H9 (cell line): ENCODE measurements around the gene POU6F2. TPM values are rescaled to one million over a fixed set of nuclear protein-coding genes. Genes with fewer than 3 reads are reported as not detected.

ENCODE experiments used
- DNase-seq: peaks from one replicate; pipeline ENCODE4 v3.0.0-alpha.2; 2017
- H2AFZ ChIP-seq: one replicate; pipeline ENCODE4 v1.6.1; 2013; ENCODE audit warnings: mild to moderate bottlenecking, low read length, control low read depth, moderate library complexity
- H2AK5ac ChIP-seq: 2 replicates; pipeline ENCODE4 v1.6.1; 2013; ENCODE audit warnings: low read length, control low read depth, mixed read lengths; ENCODE audit not compliant: insufficient read length
- H2BK120ac ChIP-seq: one replicate; pipeline ENCODE4 v1.6.1; 2013; ENCODE audit warnings: low read depth, mild to moderate bottlenecking, low read length, control low read depth, inconsistent platforms; ENCODE audit not compliant: poor library complexity, severe bottlenecking
- H2BK12ac ChIP-seq: 2 replicates; pipeline ENCODE4 v1.6.1; 2013; ENCODE audit warnings: low read length, control low read depth, mixed read lengths, low read depth; ENCODE audit not compliant: insufficient read length
- H2BK15ac ChIP-seq: 2 replicates; pipeline ENCODE4 v1.6.1; 2013; ENCODE audit warnings: low read depth, low read length, control low read depth
- H2BK20ac ChIP-seq: one replicate; pipeline ENCODE4 v1.6.1; 2013; ENCODE audit warnings: low read depth, mild to moderate bottlenecking, low read length, control low read depth, inconsistent platforms; ENCODE audit not compliant: poor library complexity, severe bottlenecking
- H2BK5ac ChIP-seq: 2 replicates; pipeline ENCODE4 v1.6.1; 2013; ENCODE audit warnings: low read length, control low read depth, mixed read lengths; ENCODE audit not compliant: insufficient read length
- H3K14ac ChIP-seq: 2 replicates; pipeline ENCODE4 v1.6.1; 2013; ENCODE audit warnings: low read length, control low read depth; ENCODE audit not compliant: insufficient read depth
- H3K18ac ChIP-seq: 2 replicates; pipeline ENCODE4 v1.6.1; 2013; ENCODE audit warnings: low read depth, mild to moderate bottlenecking, mixed read lengths, low read length, control low read depth; ENCODE audit not compliant: insufficient read length
- H3K23ac ChIP-seq: 2 replicates; pipeline ENCODE4 v1.6.1; 2013; ENCODE audit warnings: low read length, control low read depth, mixed read lengths, low read depth; ENCODE audit not compliant: insufficient read length
- H3K23me2 ChIP-seq: 2 replicates; pipeline ENCODE4 v1.6.1; 2013; ENCODE audit warnings: low read depth, mild to moderate bottlenecking, mixed read lengths, low read length, control low read depth; ENCODE audit not compliant: insufficient read length, poor library complexity, severe bottlenecking
- H3K27ac ChIP-seq: 2 replicates; pipeline ENCODE4 v1.5.1; 2013; ENCODE audit warnings: low read length, control low read depth, mixed read lengths, low read depth; ENCODE audit not compliant: insufficient read length
- H3K27me3 ChIP-seq: 2 replicates; pipeline ENCODE4 v1.6.1; 2013; ENCODE audit warnings: low read length, control low read depth, inconsistent platforms; ENCODE audit not compliant: insufficient read depth
- H3K4ac ChIP-seq: 2 replicates; pipeline ENCODE4 v1.6.1; 2013; ENCODE audit warnings: low read depth, mild to moderate bottlenecking, control low read depth, inconsistent platforms, low read length, moderate library complexity
- H3K4me1 ChIP-seq: 2 replicates; pipeline ENCODE4 v1.6.1; 2013; ENCODE audit warnings: low read length, control low read depth, inconsistent platforms; ENCODE audit not compliant: insufficient read depth
- H3K4me2 ChIP-seq: 2 replicates; pipeline ENCODE4 v1.6.1; 2013; ENCODE audit warnings: low read length, control low read depth, mixed read lengths; ENCODE audit not compliant: insufficient read length, insufficient read depth
- H3K56ac ChIP-seq: 2 replicates; pipeline ENCODE4 v1.6.1; 2013; ENCODE audit warnings: low read depth, mild to moderate bottlenecking, mixed read lengths, low read length, control low read depth; ENCODE audit not compliant: insufficient read length
- H3K79me1 ChIP-seq: 2 replicates; pipeline ENCODE4 v1.6.1; 2013; ENCODE audit warnings: low read depth, mild to moderate bottlenecking, moderate library complexity, low read length, control low read depth, inconsistent platforms; ENCODE audit not compliant: insufficient read depth, poor library complexity, severe bottlenecking
- H3K79me2 ChIP-seq: 2 replicates; pipeline ENCODE4 v1.6.1; 2013; ENCODE audit warnings: low read length, control low read depth, inconsistent platforms; ENCODE audit not compliant: insufficient read depth
- H3K9ac ChIP-seq: 2 replicates; pipeline ENCODE4 v1.6.1; 2013; ENCODE audit warnings: low read length, control low read depth, mixed read lengths; ENCODE audit not compliant: insufficient read length; ENCODE audit errors: extremely low read depth
- H3K9me3 ChIP-seq: one replicate; pipeline ENCODE4 v1.6.1; 2013; ENCODE audit warnings: low read depth, low read length, inconsistent platforms; ENCODE audit not compliant: control insufficient read depth
- H3T11ph ChIP-seq: one replicate; pipeline ENCODE4 v1.6.1; 2013; ENCODE audit warnings: mild to moderate bottlenecking, low read length, control low read depth, inconsistent platforms
- H4K20me1 ChIP-seq: one replicate; pipeline ENCODE4 v1.6.1; 2013; ENCODE audit not compliant: control insufficient read depth, insufficient read length, insufficient read depth
- H4K5ac ChIP-seq: 2 replicates; pipeline ENCODE4 v1.6.1; 2013; ENCODE audit warnings: low read depth, mild to moderate bottlenecking, mixed read lengths, low read length, control low read depth; ENCODE audit not compliant: insufficient read length
- H4K8ac ChIP-seq: replicated peaks from 2 replicates; pipeline ENCODE4 v1.6.1; 2013; ENCODE audit warnings: low read length, control low read depth, mixed read lengths, low read depth; ENCODE audit not compliant: insufficient read length
- H4K91ac ChIP-seq: 2 replicates; pipeline ENCODE4 v1.6.1; 2013; ENCODE audit warnings: low read depth, mild to moderate bottlenecking, moderate library complexity, mixed read lengths, low read length, control low read depth; ENCODE audit not compliant: insufficient read length
- H3K27ac Mint-ChIP-seq, 3 experiments: 2 replicates in 2 of 3; 3 replicates in 1 of 3; pipeline ENCODE4 v1.8.0; 2020 to 2021; ENCODE audit warnings: mixed read lengths in 3 of 3, mild to moderate bottlenecking in 1 of 3, moderate library complexity in 1 of 3
- H3K27me3 Mint-ChIP-seq: 2 replicates; pipeline ENCODE4 v1.8.0; 2021; ENCODE audit warnings: low read depth, mild to moderate bottlenecking, moderate library complexity, mixed read lengths
- H3K36me3 Mint-ChIP-seq, 3 experiments: 2 replicates in 2 of 3; 3 replicates in 1 of 3; pipeline ENCODE4 v1.8.0; 2020 to 2021; ENCODE audit warnings: low read depth in 3 of 3, mixed read lengths in 3 of 3; ENCODE audit not compliant: insufficient read depth in 1 of 3
- H3K4me1 Mint-ChIP-seq, 2 experiments: 2 replicates each; pipeline ENCODE4 v1.8.0; 2020; ENCODE audit warnings: mixed read lengths in 2 of 2
- H3K4me3 Mint-ChIP-seq, 2 experiments: 2 replicates in 1 of 2; 3 replicates in 1 of 2; pipeline ENCODE4 v1.8.0; 2020 to 2021; ENCODE audit warnings: mild to moderate bottlenecking in 2 of 2, mixed read lengths in 2 of 2, moderate library complexity in 1 of 2
- H3K9me3 Mint-ChIP-seq, 2 experiments: 2 replicates in 1 of 2; 3 replicates in 1 of 2; pipeline ENCODE4 v1.8.0; 2020; ENCODE audit warnings: mild to moderate bottlenecking in 2 of 2, mixed read lengths in 2 of 2, moderate library complexity in 1 of 2
- WGBS: extraction: QIAGEN DNeasy Blood & Tissue Kit; methylation state at CpG from one replicate; pipeline ENCODE4 v1.1.7; 2013; ENCODE audit warnings: missing lambda C conversion rate, low lambda C conversion rate, mixed read lengths; ENCODE audit not compliant: insufficient read length; ENCODE audit errors: extremely low coverage; 5-methylcytosine and 5-hydroxymethylcytosine counted together
- total RNA-seq: library from RNA; stranded (reverse); gene quantifications from 2 replicates; pipeline ENCODE4 v1.2.1, GENCODE V29; 2021
- TF ChIP-seq, protein P1 (sequence below): fragments of 200-600 bp; sonication (generic); conservative IDR thresholded peaks from 3 replicates; pipeline ENCODE4 v1.8.0; 2021; ENCODE audit warnings: antibody characterized with exemption, mild to moderate bottlenecking

POU6F2 gene
- total RNA-seq, 1 experiment from 2014 or later, result 1.9 TPM

- no peak overlapping the region for H2BK12ac ChIP-seq
- no peaks in the 10 kb centered on the region for H3K36me3 Mint-ChIP-seq
- H2BK120ac ChIP-seq, result no peak overlapping the region
- no peak overlapping the region for H3K4ac ChIP-seq
- H2BK15ac ChIP-seq, result no peak overlapping the region
- no peak overlapping the region for H3K4me3 Mint-ChIP-seq
- H3K18ac ChIP-seq, result no peak overlapping the region
- no peak overlapping the region for H3K27ac Mint-ChIP-seq
- no peak overlapping the region for H2AFZ ChIP-seq
- no CpG with 5 or more reads among the region's 1 CpG for WGBS
- no peaks in the 10 kb centered on the region for H3K27me3 ChIP-seq
- H3K79me2 ChIP-seq, result no peaks in the 10 kb centered on the region
- H4K5ac ChIP-seq, result no peak overlapping the region
- H4K20me1 ChIP-seq, result no peaks in the 10 kb centered on the region
- no peak overlapping the region for H3K9ac ChIP-seq
- H3K23me2 ChIP-seq, result peaks cover 7% of the 10 kb centered on the region
- no peak overlapping the region for H3K4me2 ChIP-seq
- no peak for DNase-seq
- H3K23ac ChIP-seq, result no peak overlapping the region
- peaks cover 5% of the 10 kb centered on the region for H3K27me3 Mint-ChIP-seq
- H2BK20ac ChIP-seq, result no peak overlapping the region
- H3K79me1 ChIP-seq, result no peaks in the 10 kb centered on the region
- H3K56ac ChIP-seq, result no peak overlapping the region
- H3K9me3 ChIP-seq, result no peaks in the 10 kb centered on the region
- H4K91ac ChIP-seq, result no peak overlapping the region
- H3K9me3 Mint-ChIP-seq, result no peaks in the 10 kb centered on the region
- no peak overlapping the region for H3K14ac ChIP-seq
- no peak overlapping the region for H2AK5ac ChIP-seq
- H3K4me1 ChIP-seq, result no peaks in the 10 kb centered on the region; the same call in 1 of the 2 replicates
- TF ChIP-seq, protein P1, sequence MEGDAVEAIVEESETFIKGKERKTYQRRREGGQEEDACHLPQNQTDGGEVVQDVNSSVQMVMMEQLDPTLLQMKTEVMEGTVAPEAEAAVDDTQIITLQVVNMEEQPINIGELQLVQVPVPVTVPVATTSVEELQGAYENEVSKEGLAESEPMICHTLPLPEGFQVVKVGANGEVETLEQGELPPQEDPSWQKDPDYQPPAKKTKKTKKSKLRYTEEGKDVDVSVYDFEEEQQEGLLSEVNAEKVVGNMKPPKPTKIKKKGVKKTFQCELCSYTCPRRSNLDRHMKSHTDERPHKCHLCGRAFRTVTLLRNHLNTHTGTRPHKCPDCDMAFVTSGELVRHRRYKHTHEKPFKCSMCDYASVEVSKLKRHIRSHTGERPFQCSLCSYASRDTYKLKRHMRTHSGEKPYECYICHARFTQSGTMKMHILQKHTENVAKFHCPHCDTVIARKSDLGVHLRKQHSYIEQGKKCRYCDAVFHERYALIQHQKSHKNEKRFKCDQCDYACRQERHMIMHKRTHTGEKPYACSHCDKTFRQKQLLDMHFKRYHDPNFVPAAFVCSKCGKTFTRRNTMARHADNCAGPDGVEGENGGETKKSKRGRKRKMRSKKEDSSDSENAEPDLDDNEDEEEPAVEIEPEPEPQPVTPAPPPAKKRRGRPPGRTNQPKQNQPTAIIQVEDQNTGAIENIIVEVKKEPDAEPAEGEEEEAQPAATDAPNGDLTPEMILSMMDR, result peak; percentile 24; the same call in 1 of the 3 replicates
- no peak overlapping the region for H2BK5ac ChIP-seq
- no peak overlapping the region for H4K8ac ChIP-seq
- no peak overlapping the region for H3T11ph ChIP-seq
- no peak overlapping the region for H3K27ac ChIP-seq
- H3K4me1 Mint-ChIP-seq, result peaks cover 5 to 7% of the 10 kb centered on the region in 2 experiments
These were observed 439.9 kb downstream of the POU6F2 start for GRCh38 chr7:39417642-39418041.
